Erythroblast (primary cell): ENCODE data around the gene TCTN1.

Source experiments
- GATA1 ChIP-seq: IDR thresholded peaks from 2 replicates; pipeline ENCODE4 v1.6.1; 2011; ENCODE audit warnings: low read depth, mild to moderate bottlenecking, control low read depth, low read length, moderate library complexity
- POLR2A ChIP-seq: IDR thresholded peaks from 2 replicates; pipeline ENCODE4 v1.6.1; 2011; ENCODE audit warnings: mild to moderate bottlenecking, low read length

DNA sequence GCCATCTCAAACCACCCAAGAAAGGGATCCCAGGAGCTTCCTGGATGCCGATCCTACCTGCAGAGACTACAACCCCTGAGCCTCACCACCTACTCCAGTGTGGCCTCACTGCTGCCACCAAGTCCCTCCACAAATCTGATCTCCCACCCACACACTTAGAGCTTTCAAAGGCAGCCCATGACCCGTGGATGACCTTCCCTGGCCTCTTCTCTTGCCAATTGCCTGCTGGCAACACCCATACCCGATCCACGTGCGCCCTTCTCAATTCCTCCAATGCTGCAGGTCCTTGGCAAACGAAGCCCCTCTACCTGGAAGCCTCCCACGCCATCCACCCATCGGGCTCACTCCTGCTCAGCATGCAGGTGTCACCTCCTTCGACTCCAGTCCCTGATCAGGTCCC lies 44.3 kb downstream of the TCTN1 start:
- TF ChIP-seq POLR2A (no peak), GATA1 (no peak)
